Renal cortex interstitium (tissue), 11 donors: ENCODE measurements around the gene DCLK2. TPM values are rescaled to one million over a fixed set of nuclear protein-coding genes. Genes with fewer than 3 reads are reported as not detected.
"Not testable (repeated sequence)": the region's sequence is repeated elsewhere in the genome, so short reads cannot be mapped to it uniquely, and the experiment has no call there.

Experiments
- DNase-seq, 11 donors: peaks; one replicate each; pipeline ENCODE4 v3.0.0-alpha.2; 2013; ENCODE audit warnings: low read depth in 9 of 11, low spot score in 4 of 11; ENCODE audit errors: extremely low read depth in 1 of 11
- polyA plus RNA-seq, 3 donors: library from polyadenylated mRNA; unstranded; fragments of 120-200 nt; gene quantifications; one replicate each; pipeline ENCODE4 v1.2.1, GENCODE V29; 2013; ENCODE audit not compliant: insufficient read length in 3 of 3

Gene DCLK2
- polyA plus RNA-seq, 3 donors: 10.8 to 12.2 (median 11.7) TPM

- no peak for DNase-seq
Measured at GRCh38 chr4:150136481-150136880, 58.2 kb downstream of the DCLK2 start.

GRCh38 chr4:150139297-150139865 lies 61.1 kb downstream of the DCLK2 start:
- DNase-seq: no peak

GRCh38 chr4:150140774-150141400 lies 62.6 kb downstream of the DCLK2 start:
- no peak for DNase-seq

- peak in 6 of 11 donors; percentile 26 to 62 (median 36) for DNase-seq
Measured at GRCh38 chr4:150141756-150142155, 63.5 kb downstream of the DCLK2 start.

- DNase-seq: no peak
Measured at GRCh38 chr4:150142831-150143230, 64.6 kb downstream of the DCLK2 start.

- no peak for DNase-seq
Measured at GRCh38 chr4:150145090-150145945, 67.1 kb downstream of the DCLK2 start.

GRCh38 chr4:150145946-150146340 lies 67.7 kb downstream of the DCLK2 start:
- no peak for DNase-seq

- no peak for DNase-seq
Measured at GRCh38 chr4:150149381-150149780, 71.1 kb downstream of the DCLK2 start.

- no peak for DNase-seq
Measured at GRCh38 chr4:150150629-150151062, 72.4 kb downstream of the DCLK2 start.

- no peak for DNase-seq
Measured at GRCh38 chr4:150152766-150153165, 74.5 kb downstream of the DCLK2 start.

- DNase-seq: no peak
Measured at GRCh38 chr4:150155391-150155790, 77.1 kb downstream of the DCLK2 start.

GRCh38 chr4:150156543-150156942 lies 78.3 kb downstream of the DCLK2 start:
- DNase-seq: no peak

GRCh38 chr4:150158041-150158440 lies 79.8 kb downstream of the DCLK2 start:
- DNase-seq: no peak

GRCh38 chr4:150160473-150160872 lies 82.2 kb downstream of the DCLK2 start:
- no peak for DNase-seq

GRCh38 chr4:150161109-150161508 lies 82.9 kb downstream of the DCLK2 start:
- no peak for DNase-seq

GRCh38 chr4:150162020-150162419 lies 83.8 kb downstream of the DCLK2 start:
- DNase-seq: not testable (repeated sequence)

GRCh38 chr4:150164055-150164454 lies 85.8 kb downstream of the DCLK2 start:
- DNase-seq: no peak

GRCh38 chr4:150164956-150165629 lies 86.8 kb downstream of the DCLK2 start:
- DNase-seq: no peak

GRCh38 chr4:150167054-150167453 lies 88.8 kb downstream of the DCLK2 start:
- no peak for DNase-seq

- DNase-seq: no peak
Measured at GRCh38 chr4:150173432-150173861, 95.2 kb downstream of the DCLK2 start.
